Keratinocyte (primary cell): ENCODE data around the gene ZSCAN23. TPM values are rescaled to one million over a fixed set of nuclear protein-coding genes. Genes with fewer than 3 reads are reported as not detected.
A peak's percentile ranks its signal among the peaks of the same experiment; 100 is the strongest.

Source experiments
- DNase-seq: peaks from one replicate; pipeline ENCODE4 v3.0.0-alpha.2; 2011; ENCODE audit warnings: low read depth, missing footprints, low spot score
- FAIRE-seq: peaks from 2 replicates; lab custom pipeline; 2011; peaks lifted over from hg19 to GRCh38; lab: Jason Lieb, UNC
- H2AFZ ChIP-seq: 2 replicates; pipeline ENCODE4 v1.6.0; 2012; ENCODE audit warnings: low read length, control low read depth, inconsistent platforms; ENCODE audit not compliant: control insufficient read depth
- H3K27ac ChIP-seq: 2 replicates; pipeline ENCODE4 v1.5.1; 2011; ENCODE audit warnings: low read length; ENCODE audit not compliant: control insufficient read depth, insufficient read depth
- H3K27me3 ChIP-seq: 3 replicates; pipeline ENCODE4 v1.6.0; 2011; ENCODE audit warnings: low read length; ENCODE audit not compliant: control insufficient read depth, insufficient read depth; ENCODE audit errors: extremely low read depth
- H3K36me3 ChIP-seq, 2 experiments: 2 replicates in 1 of 2; 3 replicates in 1 of 2; pipeline ENCODE4 v1.5.1; 2011; ENCODE audit warnings: low read length in 2 of 2, mild to moderate bottlenecking in 1 of 2; ENCODE audit not compliant: control insufficient read depth in 2 of 2, insufficient read depth in 2 of 2; ENCODE audit errors: extremely low read depth in 1 of 2
- H3K4me1 ChIP-seq: 3 replicates; pipeline ENCODE4 v1.5.1; 2011; ENCODE audit warnings: low read length; ENCODE audit not compliant: control insufficient read depth, insufficient read depth; ENCODE audit errors: extremely low read depth
- H3K4me2 ChIP-seq: 3 replicates; pipeline ENCODE4 v1.6.0; 2011; ENCODE audit warnings: low read depth, low read length; ENCODE audit not compliant: control insufficient read depth, insufficient read depth; ENCODE audit errors: extremely low read depth
- H3K4me3 ChIP-seq, 3 experiments: fragments of 200-600 bp in 1 of 3; sonication (generic) in 1 of 3; 2 replicates in 2 of 3; 3 replicates in 1 of 3; pipeline ENCODE4 v1.5.1; 2011 to 2016; ENCODE audit warnings: low read length in 3 of 3, mild to moderate bottlenecking in 3 of 3, control low read depth in 2 of 3, inconsistent platforms in 1 of 3, low read depth in 1 of 3, mixed read lengths in 1 of 3, mixed run types in 1 of 3, moderate library complexity in 1 of 3; ENCODE audit not compliant: control insufficient read depth in 2 of 3, insufficient read depth in 2 of 3; ENCODE audit errors: extremely low read depth in 1 of 3
- H3K79me2 ChIP-seq: 2 replicates; pipeline ENCODE4 v1.6.0; 2012; ENCODE audit warnings: low read length; ENCODE audit not compliant: control insufficient read depth, insufficient read depth
- H3K9ac ChIP-seq: 3 replicates; pipeline ENCODE4 v1.6.0; 2011; ENCODE audit warnings: low read length; ENCODE audit not compliant: control insufficient read depth, insufficient read depth; ENCODE audit errors: extremely low read depth
- H3K9me1 ChIP-seq: 3 replicates; pipeline ENCODE4 v1.6.0; 2011; ENCODE audit warnings: low read length; ENCODE audit not compliant: control insufficient read depth, insufficient read depth; ENCODE audit errors: extremely low read depth
- H3K9me3 ChIP-seq: 2 replicates; pipeline ENCODE4 v1.5.1; 2012; ENCODE audit warnings: low read depth, low read length; ENCODE audit not compliant: control insufficient read depth
- H4K20me1 ChIP-seq: 3 replicates; pipeline ENCODE4 v1.6.0; 2011; ENCODE audit warnings: low read length; ENCODE audit not compliant: control insufficient read depth, insufficient read depth; ENCODE audit errors: extremely low read depth
- CTCF ChIP-seq, 3 experiments: IDR thresholded peaks in 1 of 3; conservative IDR thresholded peaks in 1 of 3; optimal IDR thresholded peaks in 1 of 3; 2 replicates in 2 of 3; 3 replicates in 1 of 3; pipeline versions ENCODE3 to v1.5.1; 2011; ENCODE audit warnings: low read length in 3 of 3, mild to moderate bottlenecking in 3 of 3, moderate library complexity in 2 of 3, control low read depth in 1 of 3, inconsistent platforms in 1 of 3; ENCODE audit not compliant: insufficient read depth in 2 of 3; ENCODE audit errors: extremely low read depth in 1 of 3
- EZH2 ChIP-seq: IDR thresholded peaks from one replicate; pipeline ENCODE4 v1.6.1; 2012; ENCODE audit warnings: inconsistent platforms, mild to moderate bottlenecking, low read length, moderate library complexity
- dilution Hi-C: fragments of 300-500 bp; cut with MboI; formaldehyde crosslinking; loops from one replicate; pipeline ENCODE4 v1.7.0; 2020; ENCODE audit warnings: low sequenced_read_pairs; ENCODE audit not compliant: extremely low pct_ligation_motif_present
- polyA plus RNA-seq, 5 experiments: library from polyadenylated mRNA; depleted of rRNA in 3 of 5; stranded (reverse) in 3 of 5; stranded (forward) in 1 of 5; unstranded in 1 of 5; fragments of >200 nt; gene quantifications; 1 replicate in 1 of 5; 2 replicates in 3 of 5; 3 replicates in 1 of 5; pipeline versions ENCODE4 v1.2.1 to v1.2.3, GENCODE V29; 2011 to 2012; ENCODE audit warnings: missing spikeins in 2 of 5, low read depth in 1 of 5, low replicate concordance in 1 of 5

The ZSCAN23 gene
- polyA plus RNA-seq, 1 donor (not counting 4 experiments of a cell fraction or from before 2014, with no cell fraction given): 1.8 TPM

GRCh38 chr6:28424163-28424562, 19.1 kb downstream of the ZSCAN23 start:
- H4K20me1 ChIP-seq: no peaks in the 10 kb centered on the region
- H3K9me1 ChIP-seq: no peaks in the 10 kb centered on the region
- DNase-seq (no peak), FAIRE-seq (peak; percentile 73)
- no peak overlapping the region for H3K4me3 ChIP-seq
- dilution Hi-C loops: no loop called here
- no peak overlapping the region for H3K27ac ChIP-seq
- no peak overlapping the region for H2AFZ ChIP-seq
- no peaks in the 10 kb centered on the region for H3K79me2 ChIP-seq
- H3K9me3 ChIP-seq: no peaks in the 10 kb centered on the region
- no peaks in the 10 kb centered on the region for H3K36me3 ChIP-seq
- H3K27me3 ChIP-seq: no peaks in the 10 kb centered on the region
- no peak overlapping the region for H3K9ac ChIP-seq
- H3K4me2 ChIP-seq: no peak overlapping the region
- no peaks in the 10 kb centered on the region for H3K4me1 ChIP-seq
- TF ChIP-seq CTCF (optimal IDR thresholded peaks at IDR 0.05 in 1 of 3, IDR thresholded peaks at IDR 0.05 in 1 of 3, conservative IDR thresholded peaks at IDR 0.05 in 1 of 3; ENCODE audit: extremely low read depth in 1 of 3, insufficient read depth in 2 of 3, low read length in 3 of 3): no peak
- TF ChIP-seq EZH2: no peak

DNA sequence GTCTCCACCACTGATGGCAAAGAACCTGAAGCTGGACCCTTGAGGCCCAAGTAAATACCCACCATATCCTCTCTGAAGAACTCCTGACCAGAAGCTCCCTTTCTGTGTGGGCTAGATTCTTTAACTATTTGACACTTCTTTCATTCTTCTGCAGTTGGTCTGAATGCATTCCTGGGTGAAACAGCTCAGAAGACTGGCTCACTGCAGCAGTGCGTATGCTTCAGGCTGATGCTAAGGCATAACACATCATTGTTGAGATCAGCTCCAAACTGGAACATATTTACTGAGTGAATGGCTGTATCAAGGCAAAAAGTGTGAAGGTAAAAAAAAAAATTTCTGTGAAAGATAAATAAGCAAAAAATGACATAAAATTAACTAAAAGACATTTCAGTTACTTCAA, 19.7 kb downstream of the ZSCAN23 start:
- Histone ChIP-seq H3K79me2 (no peaks in the 10 kb centered on the region), H3K9me1 (no peaks in the 10 kb centered on the region), H3K4me1 (no peaks in the 10 kb centered on the region), H3K9me3 (no peaks in the 10 kb centered on the region), H3K27ac (no peak overlapping the region), H3K9ac (no peak overlapping the region), H3K27me3 (no peaks in the 10 kb centered on the region), H3K4me3 (no peak overlapping the region), H4K20me1 (no peaks in the 10 kb centered on the region), H3K36me3 (no peaks in the 10 kb centered on the region), H3K4me2 (no peak overlapping the region), H2AFZ (no peak overlapping the region)
- dilution Hi-C loops: no loop called here
- FAIRE-seq (no peak), DNase-seq (no peak)
- no peak for TF ChIP-seq EZH2

DNA sequence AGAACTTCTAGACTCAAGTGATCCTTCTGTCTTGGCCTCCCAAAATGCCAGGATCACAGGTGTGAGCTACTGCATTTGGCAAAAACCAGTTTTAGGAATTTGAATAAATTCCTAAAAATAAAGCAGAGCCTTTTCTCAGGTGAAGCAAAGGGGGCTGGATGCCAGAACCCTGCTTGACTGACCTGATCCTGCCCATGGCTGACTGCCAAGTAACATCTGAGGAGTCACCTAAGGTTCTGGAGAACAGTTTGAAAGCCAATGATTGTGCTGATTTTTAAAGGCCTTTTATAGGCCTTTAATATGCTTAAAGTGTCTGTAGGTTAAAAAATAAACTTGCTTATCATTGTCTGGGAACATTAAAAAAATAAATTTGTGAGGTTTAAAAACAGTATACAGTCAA, 29.6 kb downstream of the ZSCAN23 start:
- Histone ChIP-seq H3K4me3 (no peak overlapping the region), H2AFZ (no peak overlapping the region), H3K4me1 (no peaks in the 10 kb centered on the region), H3K27ac (no peak overlapping the region), H3K9ac (no peak overlapping the region), H3K36me3 (no peaks in the 10 kb centered on the region), H3K9me3 (no peaks in the 10 kb centered on the region), H4K20me1 (no peaks in the 10 kb centered on the region), H3K27me3 (no peaks in the 10 kb centered on the region), H3K79me2 (no peaks in the 10 kb centered on the region), H3K4me2 (no peak overlapping the region), H3K9me1 (no peaks in the 10 kb centered on the region)
- DNase-seq (no peak), FAIRE-seq (no peak)
- dilution Hi-C loops: no loop called here
- TF ChIP-seq EZH2: no peak
- no peak for TF ChIP-seq CTCF (optimal IDR thresholded peaks at IDR 0.05 in 1 of 3, IDR thresholded peaks at IDR 0.05 in 1 of 3, conservative IDR thresholded peaks at IDR 0.05 in 1 of 3; ENCODE audit: extremely low read depth in 1 of 3, insufficient read depth in 2 of 3, low read length in 3 of 3)
